IPS DF 19.7 (cell line): ENCODE measurements around the gene KDM4C.

ENCODE experiments used
- DNase-seq: peaks from one replicate; pipeline ENCODE4 v3.0.0-alpha.2; 2013; ENCODE audit warnings: low read depth, low spot score

KDM4C gene

GRCh38 chr9:7139886-7140285 is 382.1 kb downstream of the KDM4C start:
- DNase-seq, result no peak

DNA sequence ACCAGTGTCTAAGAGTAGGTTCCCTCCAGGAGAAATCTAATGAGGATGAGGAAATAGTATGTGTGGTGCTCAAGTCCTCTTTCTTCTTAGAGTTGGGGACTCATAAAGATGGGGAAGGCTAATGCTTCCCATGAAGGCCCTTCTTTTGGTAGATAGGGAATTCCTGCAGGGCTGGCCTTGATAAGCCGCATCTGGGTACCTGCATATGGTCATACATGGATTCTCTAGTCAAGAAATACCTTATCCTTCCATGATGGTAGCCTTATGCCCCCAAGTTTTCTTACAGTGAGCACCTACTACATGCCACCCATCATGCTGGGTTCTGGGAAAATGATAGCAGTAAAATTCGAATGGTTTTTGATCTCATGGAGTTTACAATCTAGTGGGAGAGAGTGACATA is 382.6 kb downstream of the KDM4C start:
- no peak for DNase-seq

DNA sequence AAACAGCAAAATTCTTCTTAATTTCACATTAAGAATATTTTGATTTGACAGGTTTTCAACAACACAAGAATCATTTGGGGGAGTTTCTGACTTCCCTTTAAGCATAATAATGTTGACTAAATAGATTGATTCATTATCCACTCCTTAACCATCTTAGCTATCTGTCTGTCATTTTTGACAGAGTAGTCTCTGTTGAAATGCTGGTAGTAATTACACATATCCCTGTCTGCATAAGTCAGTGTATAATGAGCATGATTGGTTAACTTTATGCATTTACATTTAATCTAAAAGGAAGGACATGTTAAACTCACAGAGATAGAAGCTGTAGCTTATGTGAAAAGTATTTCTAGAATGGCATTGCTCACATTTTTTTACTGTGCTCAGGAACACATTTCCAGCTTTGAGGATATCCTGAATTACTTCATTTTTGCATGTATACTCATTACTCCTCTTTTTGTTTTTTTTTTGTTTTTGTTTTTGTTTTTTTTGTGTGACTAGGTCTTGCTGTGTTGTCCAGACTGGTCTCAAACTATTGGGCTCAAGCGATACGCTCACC is 385.9 kb downstream of the KDM4C start:
- DNase-seq, result no peak

- no peak for DNase-seq
Observed at GRCh38 chr9:7144265-7145046, 386.7 kb downstream of the KDM4C start.

DNA sequence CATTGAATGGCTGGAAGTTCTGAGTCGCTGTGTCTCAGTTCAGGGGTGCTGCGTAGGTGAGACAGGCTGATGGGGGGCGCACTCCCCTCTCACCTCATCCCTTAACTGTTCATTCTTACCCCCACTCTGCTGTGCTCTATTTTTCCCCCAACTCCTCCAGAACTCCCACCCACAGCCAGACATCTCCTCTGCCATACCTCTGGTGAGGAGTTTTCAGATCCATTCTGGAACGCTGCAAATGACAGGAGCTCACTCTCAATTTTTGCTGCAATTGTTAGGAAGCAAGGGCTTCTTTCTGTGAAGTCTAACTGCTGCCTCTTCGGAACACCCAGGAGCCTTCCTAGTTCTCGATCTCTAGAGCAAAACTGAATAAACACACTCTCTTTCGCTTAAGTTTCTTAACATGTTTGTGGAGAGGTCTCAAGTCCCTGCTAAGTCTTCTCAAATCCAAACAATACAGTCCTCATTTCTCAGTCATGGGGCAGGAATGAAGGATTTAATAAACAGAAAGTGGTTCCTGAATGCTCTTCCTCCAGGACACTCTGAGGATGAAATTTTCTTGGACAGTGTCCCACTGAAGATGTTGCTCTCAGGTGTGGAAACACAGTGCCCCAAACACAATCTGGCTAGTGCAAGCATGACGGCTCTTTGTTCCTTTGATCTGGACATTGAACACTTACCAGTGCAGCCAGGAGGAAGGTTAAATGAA is 387.7 kb downstream of the KDM4C start:
- DNase-seq, result no peak

- DNase-seq, result no peak
Observed at GRCh38 chr9:7146582-7146981, 388.8 kb downstream of the KDM4C start.

DNA sequence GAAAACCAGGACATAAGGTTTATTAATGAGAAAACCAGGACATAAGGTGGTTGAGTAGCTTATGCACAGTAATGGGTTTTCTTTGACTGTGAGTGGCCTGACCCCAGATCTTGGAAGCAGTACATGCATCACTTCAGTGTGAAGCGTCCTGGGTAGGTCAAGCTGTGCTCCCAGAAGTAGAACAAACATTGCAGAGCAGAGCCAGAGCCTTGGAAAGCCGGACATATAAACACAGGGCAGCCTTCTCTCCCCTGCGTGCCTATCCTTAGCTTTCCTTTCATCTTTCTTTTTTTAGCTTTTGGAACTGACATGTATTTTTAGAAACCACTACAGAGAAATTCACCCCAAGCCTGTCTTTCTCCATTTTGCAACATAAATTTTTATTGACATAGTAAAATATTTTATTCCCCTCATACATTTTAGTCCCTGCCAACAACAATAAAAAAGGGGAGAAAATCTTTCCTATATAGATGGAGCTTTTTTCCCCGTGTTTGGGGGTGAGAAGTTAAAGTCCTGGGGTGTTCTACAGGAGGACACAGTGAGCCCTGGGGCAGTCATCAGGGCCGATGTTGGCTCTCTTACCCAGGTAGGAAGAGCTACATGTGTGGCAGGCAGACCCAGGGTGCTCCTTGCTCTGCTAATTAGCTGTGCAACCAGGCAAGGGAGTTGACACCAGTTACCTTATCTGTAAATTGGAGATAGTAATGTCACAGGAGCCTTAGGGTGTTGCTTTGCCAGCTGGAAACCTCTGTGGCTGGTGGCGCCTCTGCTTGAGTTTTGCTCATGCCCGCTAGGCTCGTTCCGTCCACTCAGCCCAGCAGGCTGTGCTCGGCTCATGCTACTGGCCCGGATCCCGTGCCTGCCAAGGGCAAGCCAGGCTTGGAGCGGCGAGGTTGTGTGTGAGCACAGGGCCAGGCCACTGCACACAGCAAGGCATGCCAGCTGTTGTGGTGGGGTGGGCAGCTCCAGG is 389.6 kb downstream of the KDM4C start:
- no peak for DNase-seq

- no peak for DNase-seq
Observed at GRCh38 chr9:7148243-7148765, 390.5 kb downstream of the KDM4C start.

DNA sequence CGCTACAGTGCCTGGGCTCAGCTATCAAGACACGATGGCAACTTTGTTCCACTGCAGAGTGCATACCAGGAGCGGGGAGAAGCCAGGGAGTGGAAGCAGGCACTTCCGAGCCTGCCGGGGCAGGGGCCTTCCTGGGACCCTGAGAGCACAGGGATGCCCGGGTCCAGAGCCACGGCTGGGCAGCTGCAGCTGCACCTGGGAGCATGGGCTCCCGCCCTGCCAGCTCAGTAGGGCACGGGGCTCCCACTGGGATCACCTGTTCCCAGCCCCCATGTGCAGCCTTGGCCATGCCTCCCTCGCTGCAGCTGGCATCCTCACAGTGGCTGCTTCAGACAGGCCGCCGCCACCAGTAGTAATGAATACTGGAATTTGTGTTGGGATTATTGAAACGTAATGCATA is 391.5 kb downstream of the KDM4C start:
- DNase-seq, result no peak

GRCh38 chr9:7150153-7150890 is 392.5 kb downstream of the KDM4C start:
- DNase-seq, result no peak

- no peak for DNase-seq
Observed at GRCh38 chr9:7153134-7153533, 395.4 kb downstream of the KDM4C start.

- DNase-seq, result no peak
Observed at GRCh38 chr9:7153566-7153965, 395.8 kb downstream of the KDM4C start.

- DNase-seq, result no peak
Observed at GRCh38 chr9:7154003-7154619, 396.3 kb downstream of the KDM4C start.

- no peak for DNase-seq
Observed at GRCh38 chr9:7154650-7155049, 396.9 kb downstream of the KDM4C start.

DNA sequence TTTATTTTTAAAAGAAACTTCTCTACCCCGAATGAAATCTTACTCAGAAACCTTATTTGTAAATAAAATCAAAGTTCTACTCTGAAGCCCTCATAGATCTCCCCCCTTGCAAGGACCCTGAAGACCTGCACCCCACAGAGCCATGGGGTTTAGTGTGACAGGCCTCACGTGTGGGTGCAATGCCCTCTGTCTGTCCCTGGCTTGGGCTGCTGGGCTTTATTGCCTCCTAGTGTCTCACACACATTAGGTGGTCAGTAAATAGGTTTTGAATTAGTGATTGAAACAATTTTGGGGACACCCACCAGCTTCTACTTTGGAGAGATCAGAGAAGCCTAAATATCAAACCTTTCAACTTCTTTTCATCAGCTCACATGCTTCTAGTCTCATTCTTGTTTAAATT is 403.7 kb downstream of the KDM4C start:
- no peak for DNase-seq

GRCh38 chr9:7163932-7164331 is 406.2 kb downstream of the KDM4C start:
- DNase-seq, result no peak

GRCh38 chr9:7164440-7165330 is 406.9 kb downstream of the KDM4C start:
- DNase-seq, result no peak

GRCh38 chr9:7165331-7165975 is 407.7 kb downstream of the KDM4C start:
- no peak for DNase-seq

- DNase-seq, result no peak
Observed at GRCh38 chr9:7166074-7166473, 408.3 kb downstream of the KDM4C start.
